H9 (cell line): ENCODE data around the gene SPATA2. TPM values are rescaled to one million over a fixed set of nuclear protein-coding genes. Genes with fewer than 3 reads are reported as not detected.

Source experiments
- DNase-seq: peaks from one replicate; pipeline ENCODE4 v3.0.0-alpha.2; 2017
- H2AFZ ChIP-seq: one replicate; pipeline ENCODE4 v1.6.1; 2013; ENCODE audit warnings: mild to moderate bottlenecking, low read length, control low read depth, moderate library complexity
- H2AK5ac ChIP-seq: 2 replicates; pipeline ENCODE4 v1.6.1; 2013; ENCODE audit warnings: low read length, control low read depth, mixed read lengths; ENCODE audit not compliant: insufficient read length
- H2BK120ac ChIP-seq: one replicate; pipeline ENCODE4 v1.6.1; 2013; ENCODE audit warnings: low read depth, mild to moderate bottlenecking, low read length, control low read depth, inconsistent platforms; ENCODE audit not compliant: poor library complexity, severe bottlenecking
- H2BK12ac ChIP-seq: 2 replicates; pipeline ENCODE4 v1.6.1; 2013; ENCODE audit warnings: low read length, control low read depth, mixed read lengths, low read depth; ENCODE audit not compliant: insufficient read length
- H2BK15ac ChIP-seq: 2 replicates; pipeline ENCODE4 v1.6.1; 2013; ENCODE audit warnings: low read depth, low read length, control low read depth
- H2BK20ac ChIP-seq: one replicate; pipeline ENCODE4 v1.6.1; 2013; ENCODE audit warnings: low read depth, mild to moderate bottlenecking, low read length, control low read depth, inconsistent platforms; ENCODE audit not compliant: poor library complexity, severe bottlenecking
- H2BK5ac ChIP-seq: 2 replicates; pipeline ENCODE4 v1.6.1; 2013; ENCODE audit warnings: low read length, control low read depth, mixed read lengths; ENCODE audit not compliant: insufficient read length
- H3K14ac ChIP-seq: 2 replicates; pipeline ENCODE4 v1.6.1; 2013; ENCODE audit warnings: low read length, control low read depth; ENCODE audit not compliant: insufficient read depth
- H3K18ac ChIP-seq: 2 replicates; pipeline ENCODE4 v1.6.1; 2013; ENCODE audit warnings: low read depth, mild to moderate bottlenecking, mixed read lengths, low read length, control low read depth; ENCODE audit not compliant: insufficient read length
- H3K23ac ChIP-seq: 2 replicates; pipeline ENCODE4 v1.6.1; 2013; ENCODE audit warnings: low read length, control low read depth, mixed read lengths, low read depth; ENCODE audit not compliant: insufficient read length
- H3K23me2 ChIP-seq: 2 replicates; pipeline ENCODE4 v1.6.1; 2013; ENCODE audit warnings: low read depth, mild to moderate bottlenecking, mixed read lengths, low read length, control low read depth; ENCODE audit not compliant: insufficient read length, poor library complexity, severe bottlenecking
- H3K27ac ChIP-seq: 2 replicates; pipeline ENCODE4 v1.5.1; 2013; ENCODE audit warnings: low read length, control low read depth, mixed read lengths, low read depth; ENCODE audit not compliant: insufficient read length
- H3K27me3 ChIP-seq: 2 replicates; pipeline ENCODE4 v1.6.1; 2013; ENCODE audit warnings: low read length, control low read depth, inconsistent platforms; ENCODE audit not compliant: insufficient read depth
- H3K4ac ChIP-seq: 2 replicates; pipeline ENCODE4 v1.6.1; 2013; ENCODE audit warnings: low read depth, mild to moderate bottlenecking, control low read depth, inconsistent platforms, low read length, moderate library complexity
- H3K4me1 ChIP-seq: 2 replicates; pipeline ENCODE4 v1.6.1; 2013; ENCODE audit warnings: low read length, control low read depth, inconsistent platforms; ENCODE audit not compliant: insufficient read depth
- H3K4me2 ChIP-seq: 2 replicates; pipeline ENCODE4 v1.6.1; 2013; ENCODE audit warnings: low read length, control low read depth, mixed read lengths; ENCODE audit not compliant: insufficient read length, insufficient read depth
- H3K56ac ChIP-seq: 2 replicates; pipeline ENCODE4 v1.6.1; 2013; ENCODE audit warnings: low read depth, mild to moderate bottlenecking, mixed read lengths, low read length, control low read depth; ENCODE audit not compliant: insufficient read length
- H3K79me1 ChIP-seq: 2 replicates; pipeline ENCODE4 v1.6.1; 2013; ENCODE audit warnings: low read depth, mild to moderate bottlenecking, moderate library complexity, low read length, control low read depth, inconsistent platforms; ENCODE audit not compliant: insufficient read depth, poor library complexity, severe bottlenecking
- H3K79me2 ChIP-seq: 2 replicates; pipeline ENCODE4 v1.6.1; 2013; ENCODE audit warnings: low read length, control low read depth, inconsistent platforms; ENCODE audit not compliant: insufficient read depth
- H3K9ac ChIP-seq: 2 replicates; pipeline ENCODE4 v1.6.1; 2013; ENCODE audit warnings: low read length, control low read depth, mixed read lengths; ENCODE audit not compliant: insufficient read length; ENCODE audit errors: extremely low read depth
- H3K9me3 ChIP-seq: one replicate; pipeline ENCODE4 v1.6.1; 2013; ENCODE audit warnings: low read depth, low read length, inconsistent platforms; ENCODE audit not compliant: control insufficient read depth
- H3T11ph ChIP-seq: one replicate; pipeline ENCODE4 v1.6.1; 2013; ENCODE audit warnings: mild to moderate bottlenecking, low read length, control low read depth, inconsistent platforms
- H4K20me1 ChIP-seq: one replicate; pipeline ENCODE4 v1.6.1; 2013; ENCODE audit not compliant: control insufficient read depth, insufficient read length, insufficient read depth
- H4K5ac ChIP-seq: 2 replicates; pipeline ENCODE4 v1.6.1; 2013; ENCODE audit warnings: low read depth, mild to moderate bottlenecking, mixed read lengths, low read length, control low read depth; ENCODE audit not compliant: insufficient read length
- H4K8ac ChIP-seq: replicated peaks from 2 replicates; pipeline ENCODE4 v1.6.1; 2013; ENCODE audit warnings: low read length, control low read depth, mixed read lengths, low read depth; ENCODE audit not compliant: insufficient read length
- H4K91ac ChIP-seq: 2 replicates; pipeline ENCODE4 v1.6.1; 2013; ENCODE audit warnings: low read depth, mild to moderate bottlenecking, moderate library complexity, mixed read lengths, low read length, control low read depth; ENCODE audit not compliant: insufficient read length
- H3K27ac Mint-ChIP-seq, 3 experiments: 2 replicates in 2 of 3; 3 replicates in 1 of 3; pipeline ENCODE4 v1.8.0; 2020 to 2021; ENCODE audit warnings: mixed read lengths in 3 of 3, mild to moderate bottlenecking in 1 of 3, moderate library complexity in 1 of 3
- H3K27me3 Mint-ChIP-seq: 2 replicates; pipeline ENCODE4 v1.8.0; 2021; ENCODE audit warnings: low read depth, mild to moderate bottlenecking, moderate library complexity, mixed read lengths
- H3K36me3 Mint-ChIP-seq, 3 experiments: 2 replicates in 2 of 3; 3 replicates in 1 of 3; pipeline ENCODE4 v1.8.0; 2020 to 2021; ENCODE audit warnings: low read depth in 3 of 3, mixed read lengths in 3 of 3; ENCODE audit not compliant: insufficient read depth in 1 of 3
- H3K4me1 Mint-ChIP-seq, 2 experiments: 2 replicates each; pipeline ENCODE4 v1.8.0; 2020; ENCODE audit warnings: mixed read lengths in 2 of 2
- H3K4me3 Mint-ChIP-seq, 2 experiments: 2 replicates in 1 of 2; 3 replicates in 1 of 2; pipeline ENCODE4 v1.8.0; 2020 to 2021; ENCODE audit warnings: mild to moderate bottlenecking in 2 of 2, mixed read lengths in 2 of 2, moderate library complexity in 1 of 2
- H3K9me3 Mint-ChIP-seq, 2 experiments: 2 replicates in 1 of 2; 3 replicates in 1 of 2; pipeline ENCODE4 v1.8.0; 2020; ENCODE audit warnings: mild to moderate bottlenecking in 2 of 2, mixed read lengths in 2 of 2, moderate library complexity in 1 of 2
- CTCF ChIP-seq: fragments of 200-600 bp; sonication (generic); conservative IDR thresholded peaks from 3 replicates; pipeline ENCODE4 v1.8.0; 2021; ENCODE audit warnings: antibody characterized with exemption, mild to moderate bottlenecking
- WGBS: extraction: QIAGEN DNeasy Blood & Tissue Kit; methylation state at CpG from one replicate; pipeline ENCODE4 v1.1.7; 2013; ENCODE audit warnings: missing lambda C conversion rate, low lambda C conversion rate, mixed read lengths; ENCODE audit not compliant: insufficient read length; ENCODE audit errors: extremely low coverage; 5-methylcytosine and 5-hydroxymethylcytosine counted together
- total RNA-seq: library from RNA; stranded (reverse); gene quantifications from 2 replicates; pipeline ENCODE4 v1.2.1, GENCODE V29; 2021

Gene SPATA2
- total RNA-seq, 1 experiment from 2014 or later, result 9.6 TPM

GRCh38 chr20:49938173-49939163 is 23.1 kb upstream of the SPATA2 start:
- no peaks in the 10 kb centered on the region for H3K27me3 Mint-ChIP-seq
- Histone ChIP-seq H4K8ac (no peak overlapping the region), H2AFZ (no peak overlapping the region), H2BK20ac (no peak overlapping the region), H3K56ac (no peak overlapping the region), H4K20me1 (no peaks in the 10 kb centered on the region), H3K9ac (peak overlapping the region; percentile 23), H3K79me2 (peaks cover 39% of the 10 kb centered on the region), H3K79me1 (peaks cover 4% of the 10 kb centered on the region), H3K27ac (no peak overlapping the region), H3K4me1 (peaks cover 4% of the 10 kb centered on the region; the same call in 1 of the 2 replicates), H2BK15ac (no peak overlapping the region), H2AK5ac (no peak overlapping the region), H3K9me3 (no peaks in the 10 kb centered on the region), H3K23ac (no peak overlapping the region), H3K14ac (no peak overlapping the region), H3K4ac (no peak overlapping the region), H2BK5ac (no peak overlapping the region), H4K91ac (no peak overlapping the region), H3K23me2 (peaks cover 13% of the 10 kb centered on the region), H3K27me3 (no peaks in the 10 kb centered on the region), H4K5ac (no peak overlapping the region), H3K18ac (no peak overlapping the region), H3T11ph (no peak overlapping the region), H2BK12ac (no peak overlapping the region), H3K4me2 (peak overlapping the region; percentile 90), H2BK120ac (no peak overlapping the region)
- no peaks in the 10 kb centered on the region for H3K9me3 Mint-ChIP-seq
- DNase-seq, result no peak
- WGBS, result no CpG with 5 or more reads among the region's 12 CpGs
- no peak for TF ChIP-seq CTCF
- H3K4me1 Mint-ChIP-seq, result peaks cover 26 to 30% of the 10 kb centered on the region in 2 experiments
- H3K4me3 Mint-ChIP-seq, result peak overlapping the region; percentile 62 to 95; a peak in 4 of 5 replicates
- H3K27ac Mint-ChIP-seq, result peak overlapping the region; percentile 12 to 85 (median 54); a peak in 4 of 7 replicates
- H3K36me3 Mint-ChIP-seq, result peaks cover 8 to 37% (median 36%) of the 10 kb centered on the region in 3 experiments; a peak in 6 of 7 replicates
